HCT116 (cell line): ENCODE measurements around the gene SNX3. TPM values are rescaled to one million over a fixed set of nuclear protein-coding genes. Genes with fewer than 3 reads are reported as not detected.
"Not testable (repeated sequence)": the region's sequence is repeated elsewhere in the genome, so short reads cannot be mapped to it uniquely, and the experiment has no call there.

Source experiments
- ATAC-seq: fragments of 200-7000 bp; cut with Tn5 transposase; 2 replicates; pipeline ENCODE4 v1.9.1; 2020; ENCODE audit warnings: mild to moderate bottlenecking, moderate library complexity
- BruUV-seq: library from RNA; stranded (reverse); fragments of 400-500 nt; replicated peaks from 2 replicates; lab custom pipeline; 2021; lab: Mats Ljungman, UMichigan
- CTCF ChIA-PET: fragments of 300-600 bp; sonication (Branson Sonifier 250); formaldehyde crosslinking; loops from one replicate; lab custom pipeline; 2021; ENCODE audit warnings: antibody characterized with exemption; lab: Charles Lee
- POLR2A ChIA-PET: fragments of 300-600, 350-600 bp; sonication (Branson Sonifier 250); formaldehyde crosslinking; loops from one replicate; lab custom pipeline; 2021; ENCODE audit warnings: antibody characterized with exemption; lab: Charles Lee
- RAD21 ChIA-PET, 2 experiments: fragments of 300-600 bp; sonication (Branson Sonifier 250); formaldehyde crosslinking; loops; one replicate each; lab custom pipeline; 2023; ENCODE audit warnings: low total read pairs in 2 of 2; ENCODE audit not compliant: uncharacterized antibody in 2 of 2, unreplicated experiment in 2 of 2, low non-redundant PET in 1 of 2; lab: Charles Lee
- DNase-seq: peaks from one replicate; pipeline ENCODE4 v3.0.0-alpha.2; 2010; ENCODE audit warnings: low read depth, low spot score
- H2AFZ ChIP-seq: fragments of 200-600 bp; shearing (Covaris generic), sonication (generic); 2 replicates; pipeline ENCODE4 v1.6.1; 2017; ENCODE audit warnings: low read depth, mixed run types, mixed read lengths, antibody characterized with exemption, low read length; ENCODE audit not compliant: poor library complexity, severe bottlenecking
- H3K27ac ChIP-seq: 2 replicates; pipeline ENCODE4 v1.5.1; 2012; ENCODE audit warnings: low read depth, low read length
- H3K27me3 ChIP-seq: fragments of 200-600 bp; sonication (generic); 2 replicates; pipeline ENCODE4 v1.6.1; 2016; ENCODE audit warnings: mixed run types, low read length, mixed read lengths; ENCODE audit not compliant: insufficient read depth
- H3K36me3 ChIP-seq, 2 experiments: fragments of 200-500 bp in 1 of 2; fragments of 200-600 bp in 1 of 2; sonication (Bioruptor generic) in 1 of 2; sonication (generic) in 1 of 2; 2 replicates each; pipeline versions ENCODE4 v1.5.1 to v1.6.1; 2014 to 2016; ENCODE audit warnings: low read length in 2 of 2, inconsistent platforms in 1 of 2, mixed read lengths in 1 of 2, mixed run types in 1 of 2; ENCODE audit not compliant: insufficient read depth in 2 of 2, control insufficient read depth in 1 of 2
- H3K4me1 ChIP-seq, 2 experiments: fragments of 200-600 bp in 1 of 2; sonication (generic) in 1 of 2; 2 replicates each; pipeline versions ENCODE4 v1.5.1 to v1.6.1; 2012 to 2017; ENCODE audit warnings: low read length in 2 of 2, inconsistent platforms in 1 of 2, mild to moderate bottlenecking in 1 of 2, mixed read lengths in 1 of 2, mixed run types in 1 of 2, moderate library complexity in 1 of 2; ENCODE audit not compliant: insufficient read depth in 2 of 2, control insufficient read depth in 1 of 2
- H3K4me2 ChIP-seq: fragments of 200-600 bp; sonication (generic); 2 replicates; pipeline ENCODE4 v1.6.1; 2017; ENCODE audit warnings: mixed run types, low read length, mixed read lengths
- H3K4me3 ChIP-seq, 2 experiments: fragments of 200-600 bp in 1 of 2; sonication (generic) in 1 of 2; replicated peaks in 1 of 2; 2 replicates each; pipeline ENCODE4 v1.5.1; 2011 to 2016; ENCODE audit warnings: low read length in 2 of 2, control low read depth in 1 of 2, low read depth in 1 of 2, mild to moderate bottlenecking in 1 of 2, mixed read lengths in 1 of 2, mixed run types in 1 of 2
- H3K79me2 ChIP-seq: fragments of 200-600 bp; sonication (generic); 2 replicates; pipeline ENCODE4 v1.6.1; 2017; ENCODE audit warnings: mild to moderate bottlenecking, mixed run types, low read length, moderate library complexity, mixed read lengths; ENCODE audit not compliant: insufficient read depth
- H3K9ac ChIP-seq: fragments of 200-600 bp; sonication (generic); 2 replicates; pipeline ENCODE4 v1.6.1; 2016; ENCODE audit warnings: low read length, mixed read lengths
- H3K9me2 ChIP-seq: fragments of 200-600 bp; sonication (generic), shearing (Covaris generic); 2 replicates; pipeline ENCODE4 v1.6.1; 2017; ENCODE audit warnings: mixed run types, mild to moderate bottlenecking, moderate library complexity; ENCODE audit not compliant: insufficient read depth
- H3K9me3 ChIP-seq, 2 experiments: fragments of 200-500 bp in 1 of 2; fragments of 200-600 bp in 1 of 2; sonication (Bioruptor generic) in 1 of 2; sonication (generic) in 1 of 2; 2 replicates each; pipeline ENCODE4 v1.6.1; 2014 to 2017; ENCODE audit warnings: low read length in 2 of 2, mixed read lengths in 2 of 2, inconsistent platforms in 1 of 2, low read depth in 1 of 2, mild to moderate bottlenecking in 1 of 2, mixed run types in 1 of 2, moderate library complexity in 1 of 2; ENCODE audit not compliant: control insufficient read depth in 1 of 2, insufficient read depth in 1 of 2
- H4K20me1 ChIP-seq: fragments of 200-600 bp; sonication (generic), shearing (Covaris generic); 2 replicates; pipeline ENCODE4 v1.6.1; 2017; ENCODE audit warnings: mixed run types, mild to moderate bottlenecking, moderate library complexity; ENCODE audit not compliant: insufficient read depth
- ATF3 ChIP-seq: IDR thresholded peaks from 2 replicates; pipeline ENCODE4 v1.6.1; 2012
- CEBPB ChIP-seq: IDR thresholded peaks from 2 replicates; pipeline ENCODE4 v1.6.1; 2012; ENCODE audit warnings: low read depth
- EZH2 ChIP-seq: fragments of 200-600 bp; sonication (generic); IDR thresholded peaks from 2 replicates; pipeline ENCODE4 v1.6.1; 2017; ENCODE audit warnings: antibody characterized with exemption, mixed run types
- JUND ChIP-seq: IDR thresholded peaks from 2 replicates; pipeline ENCODE4 v1.6.1; 2012
- RAD21 ChIP-seq: IDR thresholded peaks from 2 replicates; pipeline ENCODE4 v1.6.1; 2012; ENCODE audit warnings: low read depth, mild to moderate bottlenecking
- SIN3A ChIP-seq: IDR thresholded peaks from 2 replicates; pipeline ENCODE4 v1.6.1; 2012; ENCODE audit warnings: low read depth
- intact Hi-C: fragments of 100-400 bp; cut with micrococcal nuclease; formaldehyde crosslinking; loops from 2 replicates; pipeline ENCODE4 v1.10.0; 2022
- total RNA-seq: library from RNA; stranded (reverse); gene quantifications from one replicate; pipeline ENCODE4 v1.2.1, GENCODE V29; 2021; ENCODE audit not compliant: unreplicated experiment

SNX3 gene
- total RNA-seq, 1 experiment from 2014 or later, result 111 TPM

GRCh38 chr6:108274546-108274945 lies 13.7 kb upstream of the SNX3 start:
- Histone ChIP-seq H3K27ac (no peak overlapping the region), H2AFZ (no peak overlapping the region), H3K79me2 (no peaks in the 10 kb centered on the region), H3K9me2 (no peaks in the 10 kb centered on the region), H3K36me3 (no peaks in the 10 kb centered on the region), H3K4me2 (no peak overlapping the region), H3K4me1 (peaks cover 0 to 5% of the 10 kb centered on the region in 2 experiments; a peak in 1 of 4 replicates), H3K4me3 (no peak overlapping the region), H3K9me3 (no peaks in the 10 kb centered on the region), H4K20me1 (no peaks in the 10 kb centered on the region), H3K27me3 (no peaks in the 10 kb centered on the region)
- no TSS peak for BruUV-seq
- ChIA-PET POLR2A (no interaction called here), CTCF (interaction anchor here (1.2 kb wide), 1 partner anchor 217 kb away, joined by 3 read pairs; no protein-coding TSS in a partner anchor)
- no peak for ATAC-seq
- intact Hi-C loops, result no loop called here
- no peak for DNase-seq
- TF ChIP-seq RAD21, result no peak
- TF ChIP-seq ATF3, result no peak
- TF ChIP-seq EZH2, result no peak
- no peak for TF ChIP-seq JUND
- no peak for TF ChIP-seq CEBPB
- TF ChIP-seq SIN3A, result no peak
- TF ChIP-seq, all 23 proteins: peak for 0
- no peak overlapping the region for H3K9ac ChIP-seq
- RAD21 ChIA-PET, result no interaction called here

- intact Hi-C loops, result loop anchor here (10.0 kb wide), 1 partner anchor 155 kb away; no protein-coding TSS in a partner anchor
- DNase-seq, H2AFZ ChIP-seq, POLR2A ChIA-PET, H3K79me2 ChIP-seq, CTCF ChIA-PET, H3K4me3 ChIP-seq, H3K27ac ChIP-seq, RAD21 ChIA-PET, H3K36me3 ChIP-seq, H3K9me2 ChIP-seq, H3K27me3 ChIP-seq, H3K4me1 ChIP-seq, ATAC-seq, H3K9ac ChIP-seq, BruUV-seq, H4K20me1 ChIP-seq, H3K9me3 ChIP-seq, H3K4me2 ChIP-seq: not testable (repeated sequence)
Observed at GRCh38 chr6:108269955-108270354, 9.1 kb upstream of the SNX3 start.
